ENCODE measurements around the gene LAIR2.
"Not testable (repeated sequence)": the region's sequence is repeated elsewhere in the genome, so short reads cannot be mapped to it uniquely, and the experiment has no call there.

Gene LAIR2

DNA sequence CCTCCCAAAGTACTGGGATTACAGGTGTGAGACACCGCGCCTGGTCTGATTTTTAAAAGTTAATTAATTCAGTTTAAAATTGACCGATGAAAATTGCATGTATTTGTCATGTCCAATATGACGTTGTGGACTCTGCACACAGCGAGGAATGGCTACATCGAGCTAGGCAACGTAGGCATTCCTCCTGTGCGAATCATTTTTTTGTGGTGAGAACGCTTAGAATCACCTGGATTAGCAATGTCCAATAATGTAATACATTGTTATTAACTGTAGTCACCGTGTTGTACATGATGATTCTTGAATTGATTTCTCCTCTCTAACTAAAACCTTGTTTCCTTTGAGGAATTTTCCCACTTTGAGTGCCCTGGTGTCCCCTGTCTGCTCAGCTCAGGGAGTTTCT lies 3.4 kb downstream of the LAIR2 start:
- FAIRE-seq (no peak), DNase-seq (ENCODE audit: insufficient read length, low spot score) (no peak)
- no peak for TF ChIP-seq CTCF (IDR thresholded peaks at IDR 0.05; ENCODE audit: insufficient read depth, missing control alignments)

DNA sequence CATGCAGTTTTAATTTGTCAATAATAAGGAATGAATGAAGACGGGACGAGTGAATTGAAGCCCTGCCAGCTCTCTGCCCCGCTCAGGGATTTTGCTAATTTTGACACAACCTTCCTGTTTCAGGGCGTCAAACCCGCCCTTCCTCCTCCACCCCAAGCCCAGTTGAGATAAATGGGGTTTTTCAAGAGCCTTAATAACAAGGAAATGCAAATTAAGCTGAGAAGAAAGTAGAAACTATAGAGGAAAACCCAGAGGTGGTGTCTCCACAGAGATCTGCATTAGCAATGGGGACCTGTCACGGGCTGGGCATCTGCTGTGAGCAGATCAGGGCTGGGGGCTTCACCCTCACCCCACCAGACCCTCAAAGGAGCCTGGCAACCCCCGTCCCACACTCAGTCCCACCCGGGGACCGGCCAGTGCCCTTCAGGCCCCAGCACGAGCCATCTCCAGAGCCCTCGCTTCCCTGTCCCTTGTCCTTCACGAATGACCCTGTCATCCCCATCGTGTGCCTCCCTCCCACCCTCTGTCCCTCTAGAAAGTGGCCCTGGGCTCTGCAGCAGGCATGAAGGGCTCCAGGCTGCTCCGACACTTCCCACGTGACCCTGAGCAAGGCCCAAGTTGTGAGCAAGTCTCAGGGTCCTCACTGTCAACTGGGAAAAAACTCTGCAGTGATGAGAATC lies 4.5 kb downstream of the LAIR2 start:
- FAIRE-seq; DNase-seq (ENCODE audit: insufficient read length, low spot score): not testable (repeated sequence)

DNA sequence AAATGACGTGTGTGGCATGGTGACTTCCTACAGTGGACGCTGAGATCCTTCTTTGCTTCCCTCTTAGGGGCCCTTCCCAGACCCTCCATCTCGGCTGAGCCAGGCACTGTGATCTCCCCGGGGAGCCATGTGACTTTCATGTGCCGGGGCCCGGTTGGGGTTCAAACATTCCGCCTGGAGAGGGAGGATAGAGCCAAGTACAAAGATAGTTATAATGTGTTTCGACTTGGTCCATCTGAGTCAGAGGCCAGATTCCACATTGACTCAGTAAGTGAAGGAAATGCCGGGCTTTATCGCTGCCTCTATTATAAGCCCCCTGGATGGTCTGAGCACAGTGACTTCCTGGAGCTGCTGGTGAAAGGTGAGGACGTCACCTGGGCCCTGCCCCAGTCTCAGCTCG lies 5.2 kb downstream of the LAIR2 start:
- no peak for FAIRE-seq
- no peak for TF ChIP-seq CTCF (IDR thresholded peaks at IDR 0.05; ENCODE audit: insufficient read depth, missing control alignments)
- no peak for DNase-seq (ENCODE audit: insufficient read length, low spot score)

- not testable (repeated sequence) for DNase-seq (ENCODE audit: insufficient read length, low spot score); FAIRE-seq
Observed at GRCh38 chr19:54508487-54508886, 5.9 kb downstream of the LAIR2 start.

GRCh38 chr19:54509200-54509940 lies 6.7 kb downstream of the LAIR2 start:
- DNase-seq (ENCODE audit: insufficient read length, low spot score); FAIRE-seq: not testable (repeated sequence)

GRCh38 chr19:54515156-54515555 lies 12.5 kb downstream of the LAIR2 start:
- FAIRE-seq, result no peak
- no peak for TF ChIP-seq CTCF (IDR thresholded peaks at IDR 0.05; ENCODE audit: insufficient read depth, missing control alignments)

GRCh38 chr19:54517483-54517882 lies 14.9 kb downstream of the LAIR2 start:
- FAIRE-seq, result no peak
- no peak for DNase-seq (ENCODE audit: insufficient read length, low spot score)
- TF ChIP-seq CTCF (IDR thresholded peaks at IDR 0.05; ENCODE audit: insufficient read depth, missing control alignments), result no peak

More at GRCh38 chr19:54515156-54515555, 12.5 kb downstream of the LAIR2 start:
- DNase-seq (ENCODE audit: insufficient read length, low spot score), result no peak

DNA sequence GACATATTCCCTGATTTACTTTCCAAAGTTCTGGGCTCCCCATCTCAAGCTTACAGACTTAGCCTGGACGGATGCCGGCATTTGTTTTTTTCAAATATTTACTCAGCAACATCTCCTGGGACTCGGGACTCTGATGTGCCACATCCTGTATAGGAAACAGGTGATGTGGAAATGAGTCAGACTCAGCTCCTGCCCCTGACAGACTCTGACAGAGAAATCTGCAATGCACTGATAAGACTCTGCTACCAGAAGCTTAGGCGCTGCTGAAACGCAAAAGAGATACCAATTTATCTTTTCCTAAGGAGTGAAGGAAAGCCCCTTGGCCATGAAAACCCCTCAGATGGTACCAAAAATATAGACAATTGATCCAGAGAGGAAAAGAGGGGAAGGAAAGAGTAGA lies 16.2 kb downstream of the LAIR2 start:
- FAIRE-seq (no peak), DNase-seq (ENCODE audit: insufficient read length, low spot score) (no peak)
- TF ChIP-seq CTCF (IDR thresholded peaks at IDR 0.05; ENCODE audit: insufficient read depth, missing control alignments), result no peak
